Activated T-cell treated with anti-CD3 and anti-CD28 coated beads for 4 hours (primary cell): ENCODE results near the gene ARFGAP1.

Source experiments
- DNase-seq: peaks from one replicate; pipeline ENCODE4 v3.0.0-alpha.2; 2020

ARFGAP1 gene

DNA sequence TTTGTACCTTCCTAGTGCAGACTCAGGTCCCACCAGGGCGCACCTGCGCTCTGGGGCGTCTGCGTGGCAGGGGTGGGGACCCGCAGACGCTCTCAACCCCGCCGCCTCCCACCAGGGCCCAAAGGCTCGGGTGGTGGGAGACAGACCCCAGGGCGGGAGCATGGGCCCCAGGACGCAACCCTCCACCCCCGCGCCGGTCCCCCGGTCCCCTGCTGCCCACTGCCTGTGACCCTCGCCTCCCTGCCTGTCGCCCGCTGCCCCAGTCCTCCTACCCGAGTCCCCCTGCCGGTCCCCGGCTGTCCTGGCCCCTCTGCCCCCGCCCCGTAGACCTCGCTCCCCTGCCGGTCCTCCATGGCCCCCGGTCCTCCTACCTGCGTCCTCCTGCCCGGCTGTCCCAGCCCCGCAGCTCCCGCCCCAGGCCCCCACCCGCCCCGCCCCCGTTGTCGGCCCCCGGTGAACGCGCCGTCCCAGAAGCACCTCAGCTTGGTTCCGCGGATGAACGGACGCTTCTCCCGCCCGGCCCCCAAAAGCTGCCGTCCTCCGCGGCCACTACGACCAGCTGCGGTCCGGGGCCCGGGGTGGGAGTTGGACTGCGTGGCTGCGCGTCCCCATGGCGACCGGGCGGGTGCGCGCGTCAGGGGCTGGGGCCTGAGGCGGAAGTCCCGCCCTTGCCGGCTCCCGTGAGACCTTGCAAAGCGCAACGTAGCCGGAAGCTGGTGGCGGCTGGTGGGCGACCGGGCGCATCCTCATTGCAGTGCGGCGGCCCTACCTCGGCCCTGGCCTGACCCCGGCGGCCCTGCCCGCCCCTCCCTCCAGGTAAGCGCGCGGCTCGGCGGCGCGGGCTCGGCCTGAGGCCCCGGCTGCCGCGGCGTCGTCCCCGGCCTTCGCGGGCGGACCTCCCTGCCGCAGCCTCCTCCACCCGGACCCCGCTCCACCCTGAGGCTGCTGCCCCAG, at the start of gene ARFGAP1:
TSS of gene ARFGAP1 (plus strand) at position 709 of the 954 bp plus-strand sequence. CDS start 2,768 bp downstream, outside the sequence.
- peak; percentile 80 for DNase-seq

DNA sequence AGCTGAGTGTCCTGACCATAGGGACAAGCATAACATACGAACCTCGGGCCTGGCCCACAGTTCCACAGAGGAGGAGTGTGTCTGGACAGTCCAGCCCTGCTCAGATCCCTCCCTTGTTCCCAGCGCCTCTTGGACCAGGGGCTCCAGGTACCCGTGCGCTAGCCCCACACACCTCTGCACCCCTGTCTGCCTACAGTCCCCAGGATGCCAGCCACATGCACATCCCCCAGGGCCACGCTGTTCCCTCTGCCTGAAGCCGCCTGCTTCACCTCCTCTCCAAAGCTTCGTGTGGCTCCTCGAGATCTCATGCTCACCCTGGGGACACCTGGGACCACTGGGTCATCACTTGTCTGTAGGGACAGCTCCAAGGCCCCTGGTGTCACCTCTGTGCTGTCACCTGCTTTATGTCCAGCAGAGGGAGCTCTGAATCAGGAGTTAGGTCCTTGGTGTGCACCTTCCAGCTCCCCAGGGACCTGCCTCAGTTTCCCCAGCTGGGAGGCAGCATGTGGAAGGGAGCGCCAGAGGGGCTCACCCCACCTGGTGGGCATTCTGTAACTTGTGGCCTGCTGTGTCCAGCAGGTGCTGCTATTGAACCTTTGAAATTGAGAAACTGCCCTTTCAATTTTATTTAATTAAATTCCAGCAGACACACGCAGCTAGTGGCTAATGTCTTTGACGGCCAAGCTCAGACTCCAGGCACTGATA, 49.3 kb upstream of the ARFGAP1 start:
- peak; percentile 35 for DNase-seq

GRCh38 chr20:63223826-63224207, 48.8 kb upstream of the ARFGAP1 start:
- DNase-seq: no peak

DNA sequence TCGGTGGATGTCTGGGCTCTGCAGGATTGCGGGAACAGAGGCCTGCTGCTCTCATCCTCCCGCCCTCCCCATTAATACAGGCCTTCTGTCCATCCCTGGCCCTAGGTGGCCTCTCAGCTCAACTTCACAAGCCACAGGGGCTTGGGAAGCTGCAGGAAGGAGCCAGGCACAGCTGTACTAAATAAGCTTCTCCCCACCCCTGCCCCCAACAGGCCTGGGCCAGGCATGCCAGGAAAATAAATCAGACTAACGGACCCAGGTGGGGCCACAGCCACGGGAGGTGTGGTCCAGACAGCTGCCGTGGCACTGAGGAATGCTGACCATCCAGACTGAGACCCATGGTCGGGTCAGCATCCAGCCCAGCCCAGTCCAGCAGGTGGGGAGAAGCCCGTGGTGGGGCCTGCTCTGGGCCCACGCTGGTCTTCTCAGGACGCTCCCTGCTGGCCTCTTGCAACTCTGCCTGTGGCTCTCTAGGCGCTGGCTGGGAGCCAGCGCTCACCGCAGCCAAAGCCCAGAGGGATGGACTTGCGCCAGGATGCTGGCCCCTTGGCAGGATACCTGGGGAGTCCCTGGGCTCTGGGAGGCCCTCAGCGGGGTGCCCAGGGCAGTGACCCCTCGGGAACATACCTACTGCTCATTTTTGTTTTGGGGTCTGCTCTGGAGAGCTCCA, 48.1 kb upstream of the ARFGAP1 start:
- no peak for DNase-seq

GRCh38 chr20:63225082-63225454, 47.5 kb upstream of the ARFGAP1 start:
- DNase-seq: no peak

GRCh38 chr20:63226042-63226943, 46.3 kb upstream of the ARFGAP1 start:
- no peak for DNase-seq

DNA sequence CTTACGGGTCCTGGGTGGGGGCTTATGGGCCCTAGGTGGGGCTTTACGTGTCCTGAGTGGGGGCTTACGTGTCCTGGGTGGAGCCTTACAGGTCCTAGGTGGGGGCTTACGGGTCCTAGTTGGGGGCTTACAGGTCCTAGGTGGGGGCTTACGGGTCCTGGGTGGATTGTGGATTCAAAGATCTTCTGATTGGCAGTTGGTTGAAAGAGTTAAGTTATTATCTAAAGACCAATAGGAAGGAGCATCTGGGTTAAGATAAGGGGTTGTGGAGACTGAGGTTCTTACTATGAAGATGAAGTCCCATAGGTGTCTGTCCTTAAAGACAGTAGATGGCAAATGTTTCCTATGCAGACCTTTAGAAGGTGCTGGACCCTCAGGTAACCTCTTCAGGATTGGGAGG, 45.4 kb upstream of the ARFGAP1 start:
- no peak for DNase-seq

- no peak for DNase-seq
Observed at GRCh38 chr20:63228806-63229205, 43.8 kb upstream of the ARFGAP1 start.

DNA sequence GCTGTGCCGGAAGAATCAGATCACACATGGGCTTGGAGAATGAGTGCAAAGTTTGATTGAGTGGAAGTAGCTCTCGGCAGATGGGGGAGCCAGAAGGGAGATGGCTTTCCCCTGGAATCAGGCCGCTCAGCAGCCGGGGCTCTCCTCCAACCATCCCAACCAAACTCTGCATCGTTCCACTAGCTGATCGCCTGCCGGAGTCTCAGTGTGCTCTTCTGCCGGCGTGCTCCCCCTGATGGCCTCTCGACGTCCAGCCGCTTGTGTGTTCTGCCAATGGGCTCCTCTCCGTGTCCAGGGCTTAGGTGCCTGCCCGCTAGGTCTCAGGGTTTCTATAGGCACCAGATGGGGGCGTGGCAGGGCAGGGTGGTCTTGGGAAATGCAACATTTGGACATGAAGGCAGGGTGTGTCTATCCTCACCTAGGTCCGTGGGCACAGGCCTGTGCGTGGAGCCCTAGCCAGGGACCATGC, 41.8 kb upstream of the ARFGAP1 start:
- no peak for DNase-seq

DNA sequence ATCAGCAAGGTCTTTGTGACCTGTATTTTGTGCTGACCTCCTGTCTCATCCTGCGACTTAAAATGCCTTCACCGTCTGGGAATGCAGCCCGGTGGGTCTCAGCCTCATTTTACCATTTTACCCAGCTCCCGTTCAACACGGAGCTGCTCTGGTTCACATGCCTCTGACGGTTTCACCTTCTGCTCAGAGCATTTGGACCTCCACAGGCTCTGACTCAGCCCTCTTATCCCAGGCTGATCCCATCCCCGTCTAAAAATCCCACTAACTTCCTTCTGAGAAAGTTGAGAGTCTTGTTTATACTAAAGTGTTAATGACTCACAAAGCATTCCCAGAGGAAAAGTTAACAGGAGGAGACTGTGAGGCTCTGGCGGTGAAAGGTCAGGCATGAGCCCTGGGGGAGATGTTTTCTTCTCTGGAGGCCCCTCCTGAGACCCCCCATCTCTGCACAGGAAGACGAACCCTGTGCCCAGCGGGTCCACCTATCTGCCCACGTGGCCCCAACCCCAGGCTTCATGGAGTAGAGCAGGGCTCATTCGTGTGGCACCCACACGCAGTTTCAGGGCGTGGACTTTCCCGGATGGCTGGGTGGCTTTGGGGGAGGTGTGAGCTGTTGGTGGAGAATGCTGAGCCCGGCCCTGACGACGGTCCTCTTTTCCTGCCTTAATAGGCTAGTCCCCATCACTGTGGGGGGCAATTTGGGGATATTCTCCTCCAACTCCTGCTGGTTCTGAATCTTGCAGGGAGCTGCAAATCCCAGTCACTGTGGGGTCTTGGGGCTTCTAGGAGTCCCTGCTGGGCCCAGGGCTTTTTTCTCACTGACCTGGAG, 40.2 kb upstream of the ARFGAP1 start:
- no peak for DNase-seq

DNA sequence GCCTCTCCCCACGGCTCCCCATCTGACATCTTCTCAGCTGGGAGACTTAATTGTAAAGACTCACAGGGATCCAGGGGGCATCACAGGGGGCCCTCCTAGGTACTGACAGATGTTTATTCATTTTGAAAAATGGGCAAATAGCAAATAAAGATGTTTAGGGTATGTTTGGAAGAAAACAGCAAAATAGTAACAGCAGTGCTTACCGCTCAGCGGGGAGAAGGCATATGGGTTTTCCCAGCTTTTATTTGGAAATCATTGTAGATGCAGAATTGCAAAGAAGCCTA, 39.6 kb upstream of the ARFGAP1 start:
- no peak for DNase-seq

DNA sequence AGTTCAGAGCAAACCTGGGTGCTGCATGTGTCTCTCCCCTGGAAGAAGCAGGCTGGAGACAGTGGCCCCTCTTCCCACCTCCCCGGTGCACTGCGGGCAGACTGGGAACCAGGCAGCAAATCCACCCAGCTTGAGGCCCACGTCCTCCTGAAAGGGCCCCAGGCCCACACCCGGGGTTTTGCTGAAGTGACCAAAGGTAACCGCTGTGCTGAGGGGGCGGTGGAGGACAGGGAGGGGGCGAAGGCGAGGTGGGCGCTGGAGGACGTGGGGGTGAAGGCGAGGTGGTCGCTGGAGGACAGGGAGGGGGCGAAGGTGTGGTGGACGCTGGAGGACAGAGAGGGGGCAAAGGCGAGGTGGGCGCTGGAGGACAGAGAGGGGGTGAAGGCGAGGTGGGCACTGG, 38.7 kb upstream of the ARFGAP1 start:
- DNase-seq: no peak

- DNase-seq: peak; percentile 7
Observed at GRCh38 chr20:63234693-63235398, 37.8 kb upstream of the ARFGAP1 start.

DNA sequence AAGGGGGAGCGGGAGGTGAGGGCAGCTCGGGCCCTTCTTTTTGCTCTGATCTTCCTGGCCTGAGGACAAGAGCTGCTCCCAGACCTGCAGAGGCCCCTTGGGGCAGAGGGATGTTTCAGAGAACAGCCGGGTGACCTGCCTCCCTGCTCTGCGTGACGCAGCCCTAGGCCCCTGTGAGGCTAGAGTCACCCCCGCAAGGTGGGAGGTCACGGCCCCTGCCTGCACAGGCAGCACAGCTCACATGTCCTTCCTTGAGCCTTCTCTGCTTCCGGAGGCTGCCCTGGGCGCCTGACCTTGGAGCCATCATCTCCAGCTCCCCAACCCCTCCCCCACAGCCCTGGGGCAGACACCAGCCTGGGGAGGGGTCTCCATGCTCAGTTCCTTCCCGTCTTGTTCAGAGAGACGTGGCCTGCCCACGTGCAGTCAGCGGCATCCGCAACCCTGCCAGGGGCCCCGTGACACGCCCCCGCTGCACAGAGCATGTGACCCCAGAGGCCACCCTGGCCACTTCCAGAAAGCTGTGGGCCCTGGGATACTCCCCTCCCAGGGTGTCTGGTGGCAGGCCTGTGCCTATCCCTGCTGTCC, 37.1 kb upstream of the ARFGAP1 start, which contains the start of gene BIRC7:
TSS of gene BIRC7 (plus strand) at position 507 of the 585 bp plus-strand sequence. CDS start 192 bp downstream, outside the sequence.
- no peak for DNase-seq

GRCh38 chr20:63236116-63236837, 36.3 kb upstream of the ARFGAP1 start:
- no peak for DNase-seq

- no peak for DNase-seq
Observed at GRCh38 chr20:63238031-63238430, 34.6 kb upstream of the ARFGAP1 start.

GRCh38 chr20:63238514-63239125, 34.0 kb upstream of the ARFGAP1 start:
- DNase-seq: no peak

DNA sequence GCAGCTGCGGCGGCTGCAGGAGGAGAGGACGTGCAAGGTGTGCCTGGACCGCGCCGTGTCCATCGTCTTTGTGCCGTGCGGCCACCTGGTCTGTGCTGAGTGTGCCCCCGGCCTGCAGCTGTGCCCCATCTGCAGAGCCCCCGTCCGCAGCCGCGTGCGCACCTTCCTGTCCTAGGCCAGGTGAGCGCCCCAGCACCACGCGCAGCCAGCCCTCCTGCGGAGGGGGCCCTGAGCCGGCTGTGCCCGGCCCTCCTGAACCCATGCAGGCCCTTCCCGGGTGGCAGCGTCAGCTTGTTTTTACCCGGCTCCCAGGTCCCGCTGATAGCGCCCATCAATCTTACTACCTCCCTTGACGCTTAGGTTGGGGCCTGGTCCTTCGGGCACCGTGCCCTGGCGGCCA, 33.2 kb upstream of the ARFGAP1 start:
- no peak for DNase-seq

DNA sequence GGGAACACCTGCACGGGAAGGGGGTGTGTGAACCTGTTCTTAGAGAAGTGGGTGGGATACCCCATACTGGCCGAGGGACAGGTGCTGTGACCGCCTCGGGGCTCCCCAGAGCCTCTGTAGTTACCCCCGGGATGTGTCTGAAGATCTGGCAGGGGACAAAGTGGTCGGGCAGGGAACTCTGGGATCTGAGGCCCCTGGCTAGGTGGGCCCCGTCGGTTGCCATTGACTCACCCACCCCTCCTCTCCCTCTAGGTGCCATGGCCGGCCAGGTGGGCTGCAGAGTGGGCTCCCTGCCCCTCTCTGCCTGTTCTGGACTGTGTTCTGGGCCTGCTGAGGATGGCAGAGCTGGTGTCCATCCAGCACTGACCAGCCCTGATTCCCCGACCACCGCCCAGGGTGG, 32.6 kb upstream of the ARFGAP1 start:
- DNase-seq: no peak
